HCT116 (cell line): ENCODE measurements around the gene CTSH. TPM values are rescaled to one million over a fixed set of nuclear protein-coding genes. Genes with fewer than 3 reads are reported as not detected.

Experiments used
- ATAC-seq: fragments of 200-7000 bp; cut with Tn5 transposase; 2 replicates; pipeline ENCODE4 v1.9.1; 2020; ENCODE audit warnings: mild to moderate bottlenecking, moderate library complexity
- BruUV-seq: library from RNA; stranded (reverse); fragments of 400-500 nt; replicated peaks from 2 replicates; lab custom pipeline; 2021; lab: Mats Ljungman, UMichigan
- CTCF ChIA-PET: fragments of 300-600 bp; sonication (Branson Sonifier 250); formaldehyde crosslinking; loops from one replicate; lab custom pipeline; 2021; ENCODE audit warnings: antibody characterized with exemption; lab: Charles Lee
- POLR2A ChIA-PET: fragments of 300-600, 350-600 bp; sonication (Branson Sonifier 250); formaldehyde crosslinking; loops from one replicate; lab custom pipeline; 2021; ENCODE audit warnings: antibody characterized with exemption; lab: Charles Lee
- RAD21 ChIA-PET, 2 experiments: fragments of 300-600 bp; sonication (Branson Sonifier 250); formaldehyde crosslinking; loops; one replicate each; lab custom pipeline; 2023; ENCODE audit warnings: low total read pairs in 2 of 2; ENCODE audit not compliant: uncharacterized antibody in 2 of 2, unreplicated experiment in 2 of 2, low non-redundant PET in 1 of 2; lab: Charles Lee
- DNase-seq: peaks from one replicate; pipeline ENCODE4 v3.0.0-alpha.2; 2010; ENCODE audit warnings: low read depth, low spot score
- H2AFZ ChIP-seq: fragments of 200-600 bp; shearing (Covaris generic), sonication (generic); 2 replicates; pipeline ENCODE4 v1.6.1; 2017; ENCODE audit warnings: low read depth, mixed run types, mixed read lengths, antibody characterized with exemption, low read length; ENCODE audit not compliant: poor library complexity, severe bottlenecking
- H3K27ac ChIP-seq: 2 replicates; pipeline ENCODE4 v1.5.1; 2012; ENCODE audit warnings: low read depth, low read length
- H3K27me3 ChIP-seq: fragments of 200-600 bp; sonication (generic); 2 replicates; pipeline ENCODE4 v1.6.1; 2016; ENCODE audit warnings: mixed run types, low read length, mixed read lengths; ENCODE audit not compliant: insufficient read depth
- H3K36me3 ChIP-seq, 2 experiments: fragments of 200-500 bp in 1 of 2; fragments of 200-600 bp in 1 of 2; sonication (Bioruptor generic) in 1 of 2; sonication (generic) in 1 of 2; 2 replicates each; pipeline versions ENCODE4 v1.5.1 to v1.6.1; 2014 to 2016; ENCODE audit warnings: low read length in 2 of 2, inconsistent platforms in 1 of 2, mixed read lengths in 1 of 2, mixed run types in 1 of 2; ENCODE audit not compliant: insufficient read depth in 2 of 2, control insufficient read depth in 1 of 2
- H3K4me1 ChIP-seq, 2 experiments: fragments of 200-600 bp in 1 of 2; sonication (generic) in 1 of 2; 2 replicates each; pipeline versions ENCODE4 v1.5.1 to v1.6.1; 2012 to 2017; ENCODE audit warnings: low read length in 2 of 2, inconsistent platforms in 1 of 2, mild to moderate bottlenecking in 1 of 2, mixed read lengths in 1 of 2, mixed run types in 1 of 2, moderate library complexity in 1 of 2; ENCODE audit not compliant: insufficient read depth in 2 of 2, control insufficient read depth in 1 of 2
- H3K4me2 ChIP-seq: fragments of 200-600 bp; sonication (generic); 2 replicates; pipeline ENCODE4 v1.6.1; 2017; ENCODE audit warnings: mixed run types, low read length, mixed read lengths
- H3K4me3 ChIP-seq, 2 experiments: fragments of 200-600 bp in 1 of 2; sonication (generic) in 1 of 2; replicated peaks in 1 of 2; 2 replicates each; pipeline ENCODE4 v1.5.1; 2011 to 2016; ENCODE audit warnings: low read length in 2 of 2, control low read depth in 1 of 2, low read depth in 1 of 2, mild to moderate bottlenecking in 1 of 2, mixed read lengths in 1 of 2, mixed run types in 1 of 2
- H3K79me2 ChIP-seq: fragments of 200-600 bp; sonication (generic); 2 replicates; pipeline ENCODE4 v1.6.1; 2017; ENCODE audit warnings: mild to moderate bottlenecking, mixed run types, low read length, moderate library complexity, mixed read lengths; ENCODE audit not compliant: insufficient read depth
- H3K9ac ChIP-seq: fragments of 200-600 bp; sonication (generic); 2 replicates; pipeline ENCODE4 v1.6.1; 2016; ENCODE audit warnings: low read length, mixed read lengths
- H3K9me2 ChIP-seq: fragments of 200-600 bp; sonication (generic), shearing (Covaris generic); 2 replicates; pipeline ENCODE4 v1.6.1; 2017; ENCODE audit warnings: mixed run types, mild to moderate bottlenecking, moderate library complexity; ENCODE audit not compliant: insufficient read depth
- H3K9me3 ChIP-seq, 2 experiments: fragments of 200-500 bp in 1 of 2; fragments of 200-600 bp in 1 of 2; sonication (Bioruptor generic) in 1 of 2; sonication (generic) in 1 of 2; 2 replicates each; pipeline ENCODE4 v1.6.1; 2014 to 2017; ENCODE audit warnings: low read length in 2 of 2, mixed read lengths in 2 of 2, inconsistent platforms in 1 of 2, low read depth in 1 of 2, mild to moderate bottlenecking in 1 of 2, mixed run types in 1 of 2, moderate library complexity in 1 of 2; ENCODE audit not compliant: control insufficient read depth in 1 of 2, insufficient read depth in 1 of 2
- H4K20me1 ChIP-seq: fragments of 200-600 bp; sonication (generic), shearing (Covaris generic); 2 replicates; pipeline ENCODE4 v1.6.1; 2017; ENCODE audit warnings: mixed run types, mild to moderate bottlenecking, moderate library complexity; ENCODE audit not compliant: insufficient read depth
- CBX3 ChIP-seq: IDR thresholded peaks from 2 replicates; pipeline ENCODE4 v1.6.1; 2012; ENCODE audit warnings: low read depth
- CEBPB ChIP-seq: IDR thresholded peaks from 2 replicates; pipeline ENCODE4 v1.6.1; 2012; ENCODE audit warnings: low read depth
- EGR1 ChIP-seq: IDR thresholded peaks from 2 replicates; pipeline ENCODE4 v1.6.1; 2012; ENCODE audit warnings: low read depth
- ELF1 ChIP-seq: IDR thresholded peaks from 2 replicates; pipeline ENCODE4 v1.6.1; 2012; ENCODE audit warnings: low read depth, borderline replicate concordance
- EZH2 ChIP-seq: fragments of 200-600 bp; sonication (generic); IDR thresholded peaks from 2 replicates; pipeline ENCODE4 v1.6.1; 2017; ENCODE audit warnings: antibody characterized with exemption, mixed run types
- EZH2phosphoT487 ChIP-seq: fragments of 200-600 bp; IDR thresholded peaks from 2 replicates; pipeline ENCODE4 v1.6.1; 2018; ENCODE audit warnings: antibody characterized with exemption, borderline replicate concordance
- FOSL1 ChIP-seq: IDR thresholded peaks from 2 replicates; pipeline ENCODE4 v1.6.1; 2012; ENCODE audit warnings: low read depth
- JUND ChIP-seq: IDR thresholded peaks from 2 replicates; pipeline ENCODE4 v1.6.1; 2012
- POLR2AphosphoS5 ChIP-seq: IDR thresholded peaks from 2 replicates; pipeline ENCODE4 v1.6.1; 2011; ENCODE audit warnings: mild to moderate bottlenecking, low read depth, low read length, moderate library complexity
- RAD21 ChIP-seq: IDR thresholded peaks from 2 replicates; pipeline ENCODE4 v1.6.1; 2012; ENCODE audit warnings: low read depth, mild to moderate bottlenecking
- SIN3A ChIP-seq: IDR thresholded peaks from 2 replicates; pipeline ENCODE4 v1.6.1; 2012; ENCODE audit warnings: low read depth
- SRF ChIP-seq: IDR thresholded peaks from 2 replicates; pipeline ENCODE4 v1.6.1; 2012; ENCODE audit warnings: low read depth
- TCF7L2 ChIP-seq: IDR thresholded peaks from 2 replicates; pipeline ENCODE4 v1.7.0; 2011; ENCODE audit warnings: borderline replicate concordance, inconsistent platforms; ENCODE audit not compliant: insufficient read depth, insufficient read length; ENCODE audit errors: extremely low read depth
- YY1 ChIP-seq: IDR thresholded peaks from 2 replicates; pipeline ENCODE4 v1.6.1; 2011; ENCODE audit warnings: low read length, low read depth, moderate library complexity, mild to moderate bottlenecking; ENCODE audit not compliant: insufficient replicate concordance; ENCODE audit errors: extremely low read depth
- ZFX ChIP-seq: fragments of 450-650 bp; IDR thresholded peaks from 2 replicates; pipeline ENCODE4 v1.6.1; 2017
- ZNF274 ChIP-seq: fragments of 200-500 bp; sonication (Bioruptor generic); IDR thresholded peaks from 2 replicates; pipeline ENCODE4 v1.6.1; 2014; ENCODE audit warnings: mild to moderate bottlenecking, low read depth, low read length, inconsistent platforms
- intact Hi-C: fragments of 100-400 bp; cut with micrococcal nuclease; formaldehyde crosslinking; loops from 2 replicates; pipeline ENCODE4 v1.10.0; 2022
- total RNA-seq: library from RNA; stranded (reverse); gene quantifications from one replicate; pipeline ENCODE4 v1.2.1, GENCODE V29; 2021; ENCODE audit not compliant: unreplicated experiment
- TF ChIP-seq, protein P1 (sequence below): IDR thresholded peaks from 2 replicates; pipeline ENCODE4 v1.6.1; 2012
- TF ChIP-seq, protein P2 (sequence below), 3 experiments: fragments of 200-600 bp in 1 of 3; sonication (generic) in 1 of 3; IDR thresholded peaks in 2 of 3; conservative IDR thresholded peaks in 1 of 3; 2 replicates each; pipeline ENCODE4 v1.5.1; 2012 to 2017; ENCODE audit warnings: low read depth in 2 of 3, low read length in 2 of 3, antibody characterized with exemption in 1 of 3, borderline replicate concordance in 1 of 3, control low read depth in 1 of 3, mild to moderate bottlenecking in 1 of 3, mixed read lengths in 1 of 3, mixed run types in 1 of 3, moderate library complexity in 1 of 3; ENCODE audit not compliant: insufficient read depth in 1 of 3
- TF ChIP-seq, protein P3 (sequence below): IDR thresholded peaks from 2 replicates; pipeline ENCODE4 v1.6.1; 2012; ENCODE audit warnings: low read depth
- TF ChIP-seq, protein P4 (sequence below): IDR thresholded peaks from 2 replicates; pipeline ENCODE4 v1.6.1; 2012

The CTSH gene
- total RNA-seq, 1 experiment from 2014 or later: 37.5 TPM

GRCh38 chr15:78909791-78910228 is 35.0 kb downstream of the CTSH start:
- H3K79me2 ChIP-seq: peaks cover 18% of the 10 kb centered on the region; the same call in 1 of the 2 replicates
- intact Hi-C loops: loop anchor here (1.0 kb wide), 3 partner anchors 69 to 274 kb away; no protein-coding TSS in a partner anchor
- no peak overlapping the region for H3K9ac ChIP-seq
- RAD21 ChIA-PET: interaction anchor here in 1 of 2 experiments (0.6 kb wide), 1 partner anchor 242 kb away, joined by 3 read pairs; no protein-coding TSS in a partner anchor
- H3K9me2 ChIP-seq: no peaks in the 10 kb centered on the region
- POLR2A ChIA-PET: no interaction called here
- H3K4me3 ChIP-seq: no peak overlapping the region
- no TSS peak for BruUV-seq
- no peaks in the 10 kb centered on the region for H3K9me3 ChIP-seq
- no peaks in the 10 kb centered on the region for H3K4me1 ChIP-seq
- peaks cover 33% of the 10 kb centered on the region in 2 experiments for H3K36me3 ChIP-seq
- no peak overlapping the region for H3K4me2 ChIP-seq
- no peak overlapping the region for H2AFZ ChIP-seq
- H3K27me3 ChIP-seq: no peaks in the 10 kb centered on the region
- CTCF ChIA-PET: interaction anchor here (1.4 to 6.0 kb wide), 5 partner anchors 13 to 275 kb away, joined by 5 to 35 read pairs (median 22); no protein-coding TSS in a partner anchor
- DNase-seq: peak; percentile 10
- no peaks in the 10 kb centered on the region; the same call in 1 of the 2 replicates for H4K20me1 ChIP-seq
- no peak overlapping the region for H3K27ac ChIP-seq
- ATAC-seq: peak; percentile 88
- TF ChIP-seq ELF1: no peak
- TF ChIP-seq, protein P1, sequence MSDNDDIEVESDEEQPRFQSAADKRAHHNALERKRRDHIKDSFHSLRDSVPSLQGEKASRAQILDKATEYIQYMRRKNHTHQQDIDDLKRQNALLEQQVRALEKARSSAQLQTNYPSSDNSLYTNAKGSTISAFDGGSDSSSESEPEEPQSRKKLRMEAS: no peak
- no peak for TF ChIP-seq JUND
- no peak for TF ChIP-seq SRF
- no peak for TF ChIP-seq ZFX
- TF ChIP-seq, protein P2, sequence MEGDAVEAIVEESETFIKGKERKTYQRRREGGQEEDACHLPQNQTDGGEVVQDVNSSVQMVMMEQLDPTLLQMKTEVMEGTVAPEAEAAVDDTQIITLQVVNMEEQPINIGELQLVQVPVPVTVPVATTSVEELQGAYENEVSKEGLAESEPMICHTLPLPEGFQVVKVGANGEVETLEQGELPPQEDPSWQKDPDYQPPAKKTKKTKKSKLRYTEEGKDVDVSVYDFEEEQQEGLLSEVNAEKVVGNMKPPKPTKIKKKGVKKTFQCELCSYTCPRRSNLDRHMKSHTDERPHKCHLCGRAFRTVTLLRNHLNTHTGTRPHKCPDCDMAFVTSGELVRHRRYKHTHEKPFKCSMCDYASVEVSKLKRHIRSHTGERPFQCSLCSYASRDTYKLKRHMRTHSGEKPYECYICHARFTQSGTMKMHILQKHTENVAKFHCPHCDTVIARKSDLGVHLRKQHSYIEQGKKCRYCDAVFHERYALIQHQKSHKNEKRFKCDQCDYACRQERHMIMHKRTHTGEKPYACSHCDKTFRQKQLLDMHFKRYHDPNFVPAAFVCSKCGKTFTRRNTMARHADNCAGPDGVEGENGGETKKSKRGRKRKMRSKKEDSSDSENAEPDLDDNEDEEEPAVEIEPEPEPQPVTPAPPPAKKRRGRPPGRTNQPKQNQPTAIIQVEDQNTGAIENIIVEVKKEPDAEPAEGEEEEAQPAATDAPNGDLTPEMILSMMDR (IDR thresholded peaks at IDR 0.05 in 2 of 3, conservative IDR thresholded peaks at IDR 0.05 in 1 of 3; ENCODE audit: borderline replicate concordance in 1 of 3, insufficient read depth in 1 of 3, low read depth in 2 of 3, low read length in 2 of 3): peak; percentile 63 to 82 (median 76); a peak in 5 of 6 replicates
- TF ChIP-seq CEBPB: no peak
- TF ChIP-seq EGR1: peak; percentile 55; the same call in 1 of the 2 replicates
- no peak for TF ChIP-seq CBX3
- TF ChIP-seq SIN3A: no peak
- no peak for TF ChIP-seq ZNF274
- peak; percentile 78 for TF ChIP-seq RAD21
- TF ChIP-seq FOSL1: no peak
- no peak for TF ChIP-seq YY1
- no peak for TF ChIP-seq TCF7L2
- TF ChIP-seq POLR2AphosphoS5: no peak
- no peak for TF ChIP-seq EZH2
- TF ChIP-seq, protein P3, sequence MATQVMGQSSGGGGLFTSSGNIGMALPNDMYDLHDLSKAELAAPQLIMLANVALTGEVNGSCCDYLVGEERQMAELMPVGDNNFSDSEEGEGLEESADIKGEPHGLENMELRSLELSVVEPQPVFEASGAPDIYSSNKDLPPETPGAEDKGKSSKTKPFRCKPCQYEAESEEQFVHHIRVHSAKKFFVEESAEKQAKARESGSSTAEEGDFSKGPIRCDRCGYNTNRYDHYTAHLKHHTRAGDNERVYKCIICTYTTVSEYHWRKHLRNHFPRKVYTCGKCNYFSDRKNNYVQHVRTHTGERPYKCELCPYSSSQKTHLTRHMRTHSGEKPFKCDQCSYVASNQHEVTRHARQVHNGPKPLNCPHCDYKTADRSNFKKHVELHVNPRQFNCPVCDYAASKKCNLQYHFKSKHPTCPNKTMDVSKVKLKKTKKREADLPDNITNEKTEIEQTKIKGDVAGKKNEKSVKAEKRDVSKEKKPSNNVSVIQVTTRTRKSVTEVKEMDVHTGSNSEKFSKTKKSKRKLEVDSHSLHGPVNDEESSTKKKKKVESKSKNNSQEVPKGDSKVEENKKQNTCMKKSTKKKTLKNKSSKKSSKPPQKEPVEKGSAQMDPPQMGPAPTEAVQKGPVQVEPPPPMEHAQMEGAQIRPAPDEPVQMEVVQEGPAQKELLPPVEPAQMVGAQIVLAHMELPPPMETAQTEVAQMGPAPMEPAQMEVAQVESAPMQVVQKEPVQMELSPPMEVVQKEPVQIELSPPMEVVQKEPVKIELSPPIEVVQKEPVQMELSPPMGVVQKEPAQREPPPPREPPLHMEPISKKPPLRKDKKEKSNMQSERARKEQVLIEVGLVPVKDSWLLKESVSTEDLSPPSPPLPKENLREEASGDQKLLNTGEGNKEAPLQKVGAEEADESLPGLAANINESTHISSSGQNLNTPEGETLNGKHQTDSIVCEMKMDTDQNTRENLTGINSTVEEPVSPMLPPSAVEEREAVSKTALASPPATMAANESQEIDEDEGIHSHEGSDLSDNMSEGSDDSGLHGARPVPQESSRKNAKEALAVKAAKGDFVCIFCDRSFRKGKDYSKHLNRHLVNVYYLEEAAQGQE: no peak
- TF ChIP-seq EZH2phosphoT487: no peak
- TF ChIP-seq, protein P4, sequence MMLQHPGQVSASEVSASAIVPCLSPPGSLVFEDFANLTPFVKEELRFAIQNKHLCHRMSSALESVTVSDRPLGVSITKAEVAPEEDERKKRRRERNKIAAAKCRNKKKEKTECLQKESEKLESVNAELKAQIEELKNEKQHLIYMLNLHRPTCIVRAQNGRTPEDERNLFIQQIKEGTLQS: no peak
